B cell (primary cell): Measurements from ENCODE around the gene FGFRL1. TPM values are rescaled to one million over a fixed set of nuclear protein-coding genes. Genes with fewer than 3 reads are reported as not detected.

Experiments
- ATAC-seq: fragments of 200-7000 bp; cut with Tn5 transposase; one replicate; pipeline ENCODE4 v1.10.0; 2021; ENCODE audit warnings: low read depth, mild to moderate bottlenecking, moderate number of reproducible peaks, moderate library complexity
- CTCF ChIA-PET: fragments of 350-600 bp; sonication (Branson Sonifier 250); formaldehyde crosslinking; loops from one replicate; lab custom pipeline; 2021; ENCODE audit warnings: antibody characterized with exemption, inconsistent platforms; lab: Charles Lee
- POLR2A ChIA-PET: fragments of 350-600 bp; sonication (Branson Sonifier 250); formaldehyde crosslinking; loops from one replicate; lab custom pipeline; 2021; ENCODE audit warnings: antibody characterized with exemption; lab: Charles Lee
- DNase-seq: peaks from one replicate; pipeline ENCODE4 v3.0.0; 2013
- H2AFZ ChIP-seq: 2 replicates; pipeline ENCODE4 v1.6.1; 2012; ENCODE audit warnings: mild to moderate bottlenecking, low read depth, low read length; ENCODE audit not compliant: insufficient read depth, poor library complexity, severe bottlenecking
- H3K27ac ChIP-seq, 2 donors: 1 replicate in 1 of 2; 2 replicates in 1 of 2; pipeline ENCODE4 v1.5.1; 2012 to 2013; ENCODE audit warnings: low read length in 2 of 2, mild to moderate bottlenecking in 2 of 2, moderate library complexity in 1 of 2
- H3K27me3 ChIP-seq, 4 experiments: fragments of 200-600 bp in 1 of 4; sonication (generic) in 1 of 4; replicated peaks in 1 of 4; 1 replicate in 2 of 4; 2 replicates in 2 of 4; pipeline versions ENCODE4 v1.6.1 to v1.7.0; 2013 to 2016; ENCODE audit warnings: low read length in 3 of 4, mild to moderate bottlenecking in 2 of 4, mixed read lengths in 1 of 4, moderate library complexity in 1 of 4; ENCODE audit not compliant: insufficient read depth in 4 of 4, control insufficient read depth in 3 of 4; ENCODE audit errors: control extremely low read depth in 1 of 4
- H3K36me3 ChIP-seq, 2 experiments: replicated peaks in 1 of 2; 1 replicate in 1 of 2; 2 replicates in 1 of 2; pipeline versions ENCODE4 v1.6.1 to v1.7.1; 2013; ENCODE audit warnings: low read length in 1 of 2; ENCODE audit not compliant: insufficient read depth in 2 of 2, control insufficient read depth in 1 of 2; ENCODE audit errors: control extremely low read depth in 1 of 2, extremely low read depth in 1 of 2
- H3K4me1 ChIP-seq, 2 donors: fragments of 200-600 bp in 1 of 2; sonication (generic) in 1 of 2; 1 replicate in 1 of 2; 2 replicates in 1 of 2; pipeline versions ENCODE4 v1.5.1 to v1.6.1; 2013 to 2017; ENCODE audit warnings: low read length in 2 of 2; ENCODE audit not compliant: control insufficient read depth in 2 of 2, insufficient read depth in 2 of 2
- H3K4me2 ChIP-seq: replicated peaks from 2 replicates; pipeline ENCODE3; 2012; ENCODE audit warnings: mild to moderate bottlenecking, low read depth, low read length; ENCODE audit not compliant: poor library complexity, severe bottlenecking
- H3K4me3 ChIP-seq, 5 experiments: fragments of 200-600 bp in 1 of 5; sonication (generic) in 1 of 5; 1 replicate in 3 of 5; 2 replicates in 2 of 5; pipeline versions ENCODE4 v1.5.1 to v1.7.0; 2011 to 2016; ENCODE audit warnings: low read length in 4 of 5, mild to moderate bottlenecking in 4 of 5, low read depth in 2 of 5, control low read depth in 1 of 5, moderate library complexity in 1 of 5; ENCODE audit not compliant: insufficient read depth in 1 of 5; ENCODE audit errors: control extremely low read depth in 1 of 5, extremely low read depth in 1 of 5
- H3K79me2 ChIP-seq: fragments of 200-600 bp; sonication (generic); one replicate; pipeline ENCODE4 v1.6.0; 2016; ENCODE audit warnings: low read length; ENCODE audit not compliant: control insufficient read depth, insufficient read depth
- H3K9ac ChIP-seq: fragments of 200-600 bp; sonication (generic); 2 replicates; pipeline ENCODE4 v1.6.1; 2017; ENCODE audit warnings: mild to moderate bottlenecking, low read length, moderate library complexity
- H3K9me3 ChIP-seq, 3 donors: one replicate each; pipeline versions ENCODE4 v1.6.1 to v1.7.1; 2013; ENCODE audit warnings: low read length in 2 of 3; ENCODE audit not compliant: control insufficient read depth in 2 of 3, insufficient read depth in 1 of 3; ENCODE audit errors: control extremely low read depth in 1 of 3
- H4K20me1 ChIP-seq: 2 replicates; pipeline ENCODE4 v1.6.0; 2012; ENCODE audit warnings: mild to moderate bottlenecking, low read length; ENCODE audit not compliant: insufficient read depth, control insufficient read depth, poor library complexity, severe bottlenecking
- H3K27ac Mint-ChIP-seq: one replicate; pipeline ENCODE4 v1.8.0; 2021; ENCODE audit warnings: mixed read lengths
- H3K27me3 Mint-ChIP-seq: one replicate; pipeline ENCODE4 v1.8.0; 2021; ENCODE audit warnings: mixed read lengths
- H3K4me1 Mint-ChIP-seq: one replicate; pipeline ENCODE4 v1.8.0; 2021; ENCODE audit warnings: mixed read lengths
- H3K4me3 Mint-ChIP-seq: one replicate; pipeline ENCODE4 v1.8.0; 2021; ENCODE audit warnings: mixed read lengths
- H3K9me3 Mint-ChIP-seq: one replicate; pipeline ENCODE4 v1.8.0; 2022; ENCODE audit warnings: mixed read lengths; ENCODE audit not compliant: insufficient read depth
- EZH2 ChIP-seq: IDR thresholded peaks from 2 replicates; pipeline ENCODE4 v1.6.1; 2012; ENCODE audit warnings: borderline replicate concordance, low read depth, mild to moderate bottlenecking, moderate library complexity, low read length; ENCODE audit not compliant: insufficient read depth, poor library complexity, severe bottlenecking
- WGBS: methylation state at CpG from one replicate; pipeline ENCODE4 v1.1.5; 2013; ENCODE audit warnings: missing lambda C conversion rate; ENCODE audit not compliant: insufficient coverage; 5-methylcytosine and 5-hydroxymethylcytosine counted together
- intact Hi-C: fragments of 100-400 bp; cut with micrococcal nuclease; formaldehyde crosslinking; loops from one replicate; pipeline ENCODE4 v1.10.0; 2022
- polyA plus RNA-seq: library from polyadenylated mRNA; depleted of rRNA; stranded (reverse); fragments of >200 nt; gene quantifications from 2 replicates; pipeline ENCODE4 v1.2.3, GENCODE V29; 2012
- total RNA-seq, 2 donors: library from RNA; stranded (reverse); fragments of 120-200 nt in 1 of 2; gene quantifications; 1 replicate in 1 of 2; 2 replicates in 1 of 2; pipeline versions ENCODE4 v1.2.3 to v1.2.4, GENCODE V29; 2013 to 2022
- TF ChIP-seq, protein P1 (sequence below): fragments of 200-600 bp; IDR thresholded peaks from one replicate; pipeline ENCODE4 v1.8.0; 2022; ENCODE audit warnings: antibody characterized with exemption, mild to moderate bottlenecking

FGFRL1 gene
- total and polyA plus RNA-seq, 2 donors (not counting 1 experiment from before 2014, with no cell fraction given) = 24.1 to 28.9 TPM

- 76% methylated on average over 15 of the region's 15 CpGs for WGBS
- no peak overlapping the region for H3K4me2 ChIP-seq
- H2AFZ ChIP-seq = no peak overlapping the region
These were observed 15.1 kb upstream of the FGFRL1 start for GRCh38 chr4:996030-996996.

More at GRCh38 chr4:996030-996996, 15.1 kb upstream of the FGFRL1 start:
- no peak overlapping the region for H3K27ac ChIP-seq
- DNase-seq = no peak
- ChIA-PET POLR2A (no interaction called here), CTCF (no interaction called here)
- H3K4me1 Mint-ChIP-seq = peaks cover 27% of the 10 kb centered on the region
- H3K27me3 Mint-ChIP-seq = peaks cover 13% of the 10 kb centered on the region
- no peak for TF ChIP-seq EZH2
- TF ChIP-seq, protein P1, sequence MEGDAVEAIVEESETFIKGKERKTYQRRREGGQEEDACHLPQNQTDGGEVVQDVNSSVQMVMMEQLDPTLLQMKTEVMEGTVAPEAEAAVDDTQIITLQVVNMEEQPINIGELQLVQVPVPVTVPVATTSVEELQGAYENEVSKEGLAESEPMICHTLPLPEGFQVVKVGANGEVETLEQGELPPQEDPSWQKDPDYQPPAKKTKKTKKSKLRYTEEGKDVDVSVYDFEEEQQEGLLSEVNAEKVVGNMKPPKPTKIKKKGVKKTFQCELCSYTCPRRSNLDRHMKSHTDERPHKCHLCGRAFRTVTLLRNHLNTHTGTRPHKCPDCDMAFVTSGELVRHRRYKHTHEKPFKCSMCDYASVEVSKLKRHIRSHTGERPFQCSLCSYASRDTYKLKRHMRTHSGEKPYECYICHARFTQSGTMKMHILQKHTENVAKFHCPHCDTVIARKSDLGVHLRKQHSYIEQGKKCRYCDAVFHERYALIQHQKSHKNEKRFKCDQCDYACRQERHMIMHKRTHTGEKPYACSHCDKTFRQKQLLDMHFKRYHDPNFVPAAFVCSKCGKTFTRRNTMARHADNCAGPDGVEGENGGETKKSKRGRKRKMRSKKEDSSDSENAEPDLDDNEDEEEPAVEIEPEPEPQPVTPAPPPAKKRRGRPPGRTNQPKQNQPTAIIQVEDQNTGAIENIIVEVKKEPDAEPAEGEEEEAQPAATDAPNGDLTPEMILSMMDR = no peak
- intact Hi-C loops = no loop called here
- H3K9ac ChIP-seq = no peak overlapping the region
- H4K20me1 ChIP-seq = peaks cover 8% of the 10 kb centered on the region
- no peaks in the 10 kb centered on the region for H3K9me3 Mint-ChIP-seq
- peaks cover 0 to 45% (median 19%) of the 10 kb centered on the region in 4 experiments for H3K27me3 ChIP-seq
- ATAC-seq = no peak
- no peaks in the 10 kb centered on the region for H3K79me2 ChIP-seq
- peaks cover 19 to 25% of the 10 kb centered on the region in 2 donors for H3K4me1 ChIP-seq
- H3K9me3 ChIP-seq = peaks cover 0 to 29% (median 0%) of the 10 kb centered on the region in 3 donors
- H3K27ac Mint-ChIP-seq = no peak overlapping the region
- peak overlapping the region; percentile 44 for H3K4me3 Mint-ChIP-seq
- H3K36me3 ChIP-seq = no peaks in the 10 kb centered on the region
- H3K4me3 ChIP-seq = no peak overlapping the region
